Stimulated activated CD4-positive, alpha-beta T cell treated with anti-CD3 and anti-CD28 coated beads, Interleukin-12 subunit alpha, Interleukin-12 subunit beta, amount 100 ng/mL, for 48 hours (primary cell): ENCODE data around the gene PSD2.

Experiments used
- DNase-seq, 3 donors: peaks; one replicate each; pipeline ENCODE4 v3.0.0-alpha.2; 2020; ENCODE audit warnings: low read depth in 2 of 3, low spot score in 1 of 3

PSD2 gene

GRCh38 chr5:139854029-139854605 lies 58.5 kb downstream of the PSD2 start:
- no peak for DNase-seq

- DNase-seq = no peak
Measured at GRCh38 chr5:139854953-139855352, 59.3 kb downstream of the PSD2 start.

GRCh38 chr5:139855451-139855850 lies 59.8 kb downstream of the PSD2 start:
- no peak for DNase-seq

GRCh38 chr5:139855946-139856540 lies 60.4 kb downstream of the PSD2 start:
- DNase-seq = no peak

- DNase-seq = no peak
Measured at GRCh38 chr5:139856714-139857113, 61.1 kb downstream of the PSD2 start.

- no peak for DNase-seq
Measured at GRCh38 chr5:139859013-139859412, 63.4 kb downstream of the PSD2 start.

GRCh38 chr5:139861021-139861888 lies 65.6 kb downstream of the PSD2 start:
- no peak for DNase-seq

GRCh38 chr5:139861889-139862207 lies 66.2 kb downstream of the PSD2 start:
- DNase-seq = no peak

- DNase-seq = no peak
Measured at GRCh38 chr5:139862313-139862712, 66.7 kb downstream of the PSD2 start.

- no peak for DNase-seq
Measured at GRCh38 chr5:139862803-139863202, 67.2 kb downstream of the PSD2 start.

- no peak for DNase-seq
Measured at GRCh38 chr5:139863361-139863760, 67.8 kb downstream of the PSD2 start.

- DNase-seq = peak; percentile 25 to 61 (median 47)
Measured at GRCh38 chr5:139863855-139864558, 68.4 kb downstream of the PSD2 start.

GRCh38 chr5:139864716-139865483 lies 69.3 kb downstream of the PSD2 start:
- no peak for DNase-seq

GRCh38 chr5:139867109-139867508 lies 71.5 kb downstream of the PSD2 start:
- DNase-seq = no peak

GRCh38 chr5:139867581-139867980 lies 72.0 kb downstream of the PSD2 start:
- DNase-seq = no peak

GRCh38 chr5:139869042-139869790 lies 73.6 kb downstream of the PSD2 start:
- no peak for DNase-seq

GRCh38 chr5:139870677-139871076 lies 75.1 kb downstream of the PSD2 start:
- no peak for DNase-seq

GRCh38 chr5:139871614-139872013 lies 76.0 kb downstream of the PSD2 start:
- DNase-seq = no peak

- DNase-seq = no peak
Measured at GRCh38 chr5:139872052-139872766, 76.6 kb downstream of the PSD2 start.
